Hepatocyte (in vitro differentiated cells): ENCODE results near the gene PCBP4. TPM values are rescaled to one million over a fixed set of nuclear protein-coding genes. Genes with fewer than 3 reads are reported as not detected.

Source experiments
- DNase-seq: peaks from one replicate; pipeline ENCODE4 v3.0.0-alpha.2; 2016; ENCODE audit warnings: low spot score
- H2AFZ ChIP-seq: fragments of 200-600 bp; sonication (generic); 2 replicates; pipeline ENCODE4 v1.6.0; 2016; ENCODE audit warnings: antibody characterized with exemption, mild to moderate bottlenecking
- H3K27ac ChIP-seq: fragments of 200-600 bp; sonication (generic); 2 replicates; pipeline ENCODE4 v1.5.1; 2016; ENCODE audit warnings: mild to moderate bottlenecking
- H3K27me3 ChIP-seq: fragments of 200-600 bp; sonication (generic); 2 replicates; pipeline ENCODE4 v1.6.1; 2016
- H3K36me3 ChIP-seq: fragments of 200-600 bp; sonication (generic); replicated peaks from 2 replicates; pipeline ENCODE4 v1.5.1; 2016; ENCODE audit warnings: low read depth; ENCODE audit not compliant: insufficient read depth
- H3K4me1 ChIP-seq: fragments of 200-600 bp; sonication (generic); 2 replicates; pipeline ENCODE4 v1.5.1; 2016; ENCODE audit warnings: mild to moderate bottlenecking, moderate library complexity; ENCODE audit not compliant: insufficient read depth
- H3K4me2 ChIP-seq: fragments of 200-600 bp; sonication (generic); 2 replicates; pipeline ENCODE4 v1.6.0; 2016
- H3K4me3 ChIP-seq: fragments of 200-600 bp; sonication (generic); 2 replicates; pipeline ENCODE4 v1.5.1; 2016; ENCODE audit warnings: mild to moderate bottlenecking
- H3K79me2 ChIP-seq: fragments of 200-600 bp; sonication (generic); 2 replicates; pipeline ENCODE4 v1.6.0; 2017; ENCODE audit warnings: mild to moderate bottlenecking
- H3K9me2 ChIP-seq: fragments of 200-600 bp; sonication (generic); replicated peaks from 2 replicates; pipeline ENCODE4 v1.6.0; 2017; ENCODE audit warnings: mild to moderate bottlenecking; ENCODE audit not compliant: insufficient read depth
- H3K9me3 ChIP-seq: fragments of 200-600 bp; sonication (generic); 2 replicates; pipeline ENCODE4 v1.5.1; 2016; ENCODE audit warnings: low read depth, mild to moderate bottlenecking
- H4K20me1 ChIP-seq: fragments of 200-600 bp; sonication (generic); 2 replicates; pipeline ENCODE4 v1.6.0; 2016; ENCODE audit warnings: mild to moderate bottlenecking; ENCODE audit not compliant: insufficient read depth, poor library complexity, severe bottlenecking
- CTCF ChIP-seq: fragments of 200-600 bp; sonication (generic); IDR thresholded peaks from 2 replicates; pipeline ENCODE4 v1.5.1; 2016; ENCODE audit warnings: antibody characterized with exemption, mild to moderate bottlenecking; ENCODE audit not compliant: poor library complexity
- EZH2 ChIP-seq: fragments of 200-600 bp; sonication (generic); IDR thresholded peaks from 2 replicates; pipeline ENCODE4 v1.6.1; 2016; ENCODE audit warnings: antibody characterized with exemption, mild to moderate bottlenecking, borderline replicate concordance
- EZH2phosphoT487 ChIP-seq: fragments of 200-600 bp; sonication (generic); IDR thresholded peaks from one replicate; pipeline ENCODE4 v1.6.1; 2018; ENCODE audit warnings: antibody characterized with exemption, mild to moderate bottlenecking, low read depth, moderate library complexity; ENCODE audit not compliant: unreplicated experiment, severe bottlenecking
- WGBS: methylation state at CpG from one replicate; pipeline ENCODE4 v1.1.6; 2016; ENCODE audit warnings: low lambda C conversion rate; ENCODE audit errors: missing lambda C conversion rate; 5-methylcytosine and 5-hydroxymethylcytosine counted together
- polyA plus RNA-seq: library from polyadenylated mRNA; unstranded; fragments of >200 nt; fragmentation: Nextera tagmentation; extraction: Ambion mirVana; gene quantifications from 2 replicates; pipeline ENCODE4 v1.2.1, GENCODE V29; 2016
- total RNA-seq: library from RNA; depleted of rRNA; stranded (reverse); fragments of >200 nt; gene quantifications from 2 replicates; pipeline ENCODE4 v1.2.3, GENCODE V29; 2014

PCBP4 gene
- total and polyA plus RNA-seq, 2 experiments from 2014 or later: 42.4 to 60.2 TPM

DNA sequence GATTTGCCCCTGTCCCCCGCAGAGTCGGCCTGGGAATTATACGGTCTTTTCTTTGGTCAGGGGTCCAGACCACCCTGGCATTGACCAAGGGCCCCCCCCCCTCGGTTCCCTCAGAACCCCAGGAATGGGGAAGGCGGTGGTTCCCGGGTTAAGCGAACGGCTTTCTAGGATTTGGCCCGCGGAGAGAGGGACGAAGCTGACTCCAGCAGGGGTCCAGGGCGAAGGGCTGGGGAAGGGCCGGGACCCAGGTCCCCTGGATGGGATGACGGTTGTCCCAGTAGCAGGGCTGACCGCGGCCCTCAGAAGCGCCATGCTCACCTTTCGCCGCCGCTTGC, 25.8 kb downstream of the PCBP4 start:
- H3K9me2 ChIP-seq: no peaks in the 10 kb centered on the region
- DNase-seq: no peak
- TF ChIP-seq EZH2phosphoT487 (no peak), EZH2 (no peak), CTCF (no peak)
- peaks cover 24% of the 10 kb centered on the region for H3K79me2 ChIP-seq
- peak overlapping the region; percentile 2 for H2AFZ ChIP-seq
- H3K36me3 ChIP-seq: no peaks in the 10 kb centered on the region
- WGBS: 2% methylated on average over 8 of the region's 20 CpGs
- H3K27me3 ChIP-seq: no peaks in the 10 kb centered on the region
- peak overlapping the region; percentile 21 for H3K4me3 ChIP-seq
- no peaks in the 10 kb centered on the region for H4K20me1 ChIP-seq
- H3K4me2 ChIP-seq: peak overlapping the region; percentile 92
- H3K9me3 ChIP-seq: no peaks in the 10 kb centered on the region
- peaks cover 10% of the 10 kb centered on the region for H3K4me1 ChIP-seq
- peak overlapping the region; percentile 15 for H3K27ac ChIP-seq

GRCh38 chr3:51940648-51941462, 26.4 kb downstream of the PCBP4 start:
- H3K27ac ChIP-seq: peak overlapping the region; percentile 15
- peaks cover 10% of the 10 kb centered on the region for H3K4me1 ChIP-seq
- H3K36me3 ChIP-seq: no peaks in the 10 kb centered on the region
- no peaks in the 10 kb centered on the region for H4K20me1 ChIP-seq
- WGBS: 29% methylated on average over 13 of the region's 13 CpGs
- TF ChIP-seq EZH2phosphoT487: no peak
- no peaks in the 10 kb centered on the region for H3K9me3 ChIP-seq
- H3K27me3 ChIP-seq: no peaks in the 10 kb centered on the region
- peak overlapping the region; percentile 21 for H3K4me3 ChIP-seq
- H3K79me2 ChIP-seq: peaks cover 24% of the 10 kb centered on the region
- H3K4me2 ChIP-seq: peak overlapping the region; percentile 92
- peak; percentile 23 for DNase-seq
- peak overlapping the region; percentile 2 for H2AFZ ChIP-seq
- no peaks in the 10 kb centered on the region for H3K9me2 ChIP-seq

DNA sequence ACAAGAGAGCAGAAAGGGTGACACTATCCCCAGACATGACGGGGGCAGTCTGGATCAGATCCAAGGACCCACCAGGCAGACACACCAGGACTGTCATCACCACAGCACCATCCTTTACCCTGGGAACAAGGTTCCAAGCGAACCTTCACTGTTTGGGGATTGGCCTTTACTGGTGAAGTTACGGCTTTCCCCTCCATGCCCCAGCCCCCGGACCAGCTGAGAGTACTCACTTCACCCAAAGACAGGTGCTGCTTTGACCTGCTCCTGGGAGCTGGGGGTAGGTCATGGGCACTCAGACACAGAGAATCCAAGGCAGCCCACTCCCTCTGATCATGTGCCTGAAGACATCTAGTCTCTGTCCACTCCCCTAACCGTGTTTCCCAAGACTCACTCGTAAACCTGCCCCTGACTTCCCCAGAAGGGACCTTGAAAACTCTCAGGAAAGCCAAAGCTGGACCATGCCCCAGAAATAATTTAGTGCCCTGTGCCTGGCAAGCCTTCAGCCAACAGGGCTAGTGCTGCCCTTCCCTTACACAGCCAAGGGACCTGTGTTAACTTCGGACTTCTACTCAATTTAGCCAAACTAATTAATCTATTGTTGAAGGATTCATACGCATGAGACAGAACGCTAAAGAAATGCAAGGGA, 28.4 kb downstream of the PCBP4 start:
- Histone ChIP-seq H3K79me2 (peaks cover 24% of the 10 kb centered on the region), H3K9me2 (no peaks in the 10 kb centered on the region), H3K4me1 (peaks cover 10% of the 10 kb centered on the region), H3K9me3 (no peaks in the 10 kb centered on the region), H3K27me3 (no peaks in the 10 kb centered on the region), H4K20me1 (no peaks in the 10 kb centered on the region), H3K4me3 (no peak overlapping the region), H3K27ac (no peak overlapping the region), H3K4me2 (no peak overlapping the region), H3K36me3 (no peaks in the 10 kb centered on the region), H2AFZ (no peak overlapping the region)
- WGBS: 90% methylated on average over 9 of the region's 9 CpGs
- TF ChIP-seq EZH2: no peak
- TF ChIP-seq CTCF: no peak
- no peak for TF ChIP-seq EZH2phosphoT487
- DNase-seq: no peak
